ENCODE results near the gene KIF5B.

DNA sequence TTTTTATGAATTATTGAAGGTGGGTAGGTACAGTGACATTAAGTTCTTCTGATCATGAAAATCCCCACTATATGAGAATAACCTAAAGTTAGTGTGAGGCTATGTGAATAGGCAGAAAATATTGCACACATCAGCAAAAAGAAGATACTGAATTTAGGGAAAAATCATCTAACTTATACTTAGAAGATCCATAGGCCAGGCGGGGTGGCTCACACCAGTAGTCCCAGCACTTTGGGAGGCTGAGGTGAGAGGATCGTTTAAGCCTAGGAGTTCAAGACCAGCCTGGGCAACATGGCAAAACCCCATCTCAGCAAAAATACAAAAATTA is 78.1 kb downstream of the KIF5B start:
- no peak for TF ChIP-seq EZH2 (IDR thresholded peaks at IDR 0.05; ENCODE audit: low read depth, low read length, severe bottlenecking)
- TF ChIP-seq, protein P1, sequence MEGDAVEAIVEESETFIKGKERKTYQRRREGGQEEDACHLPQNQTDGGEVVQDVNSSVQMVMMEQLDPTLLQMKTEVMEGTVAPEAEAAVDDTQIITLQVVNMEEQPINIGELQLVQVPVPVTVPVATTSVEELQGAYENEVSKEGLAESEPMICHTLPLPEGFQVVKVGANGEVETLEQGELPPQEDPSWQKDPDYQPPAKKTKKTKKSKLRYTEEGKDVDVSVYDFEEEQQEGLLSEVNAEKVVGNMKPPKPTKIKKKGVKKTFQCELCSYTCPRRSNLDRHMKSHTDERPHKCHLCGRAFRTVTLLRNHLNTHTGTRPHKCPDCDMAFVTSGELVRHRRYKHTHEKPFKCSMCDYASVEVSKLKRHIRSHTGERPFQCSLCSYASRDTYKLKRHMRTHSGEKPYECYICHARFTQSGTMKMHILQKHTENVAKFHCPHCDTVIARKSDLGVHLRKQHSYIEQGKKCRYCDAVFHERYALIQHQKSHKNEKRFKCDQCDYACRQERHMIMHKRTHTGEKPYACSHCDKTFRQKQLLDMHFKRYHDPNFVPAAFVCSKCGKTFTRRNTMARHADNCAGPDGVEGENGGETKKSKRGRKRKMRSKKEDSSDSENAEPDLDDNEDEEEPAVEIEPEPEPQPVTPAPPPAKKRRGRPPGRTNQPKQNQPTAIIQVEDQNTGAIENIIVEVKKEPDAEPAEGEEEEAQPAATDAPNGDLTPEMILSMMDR (IDR thresholded peaks at IDR 0.05; ENCODE audit: control extremely low read depth in 1 of 3, insufficient read depth in 1 of 3, low read depth in 1 of 3, low read length in 3 of 3): no peak
- no peak for TF ChIP-seq POLR2A (IDR thresholded peaks at IDR 0.05; ENCODE audit: control extremely low read depth in 1 of 2, low read depth in 2 of 2, low read length in 2 of 2)
- no peak for TF ChIP-seq SUZ12 (IDR thresholded peaks at IDR 0.05; ENCODE audit: low read length)
- no peak for TF ChIP-seq SP4 (IDR thresholded peaks at IDR 0.05; ENCODE audit: low read length)
- TF ChIP-seq SRF (IDR thresholded peaks at IDR 0.05; ENCODE audit: low read depth, low read length): no peak
- TF ChIP-seq EGR1 (IDR thresholded peaks at IDR 0.05; ENCODE audit: borderline replicate concordance, low read depth, low read length): no peak
